H1 (cell line): ENCODE results near the gene SIM2. TPM values are rescaled to one million over a fixed set of nuclear protein-coding genes. Genes with fewer than 3 reads are reported as not detected.
"Not testable (repeated sequence)": the region's sequence is repeated elsewhere in the genome, so short reads cannot be mapped to it uniquely, and the experiment has no call there.

Experiments used
- CTCF ChIA-PET: fragments of 300-600 bp; sonication (Branson Sonifier 250); formaldehyde crosslinking; loops from one replicate; lab custom pipeline; 2021; ENCODE audit not compliant: partially characterized antibody; lab: Charles Lee
- POLR2A ChIA-PET: fragments of 300-600 bp; sonication (Branson Sonifier 250); formaldehyde crosslinking; loops from one replicate; lab custom pipeline; 2021; ENCODE audit warnings: inconsistent platforms; ENCODE audit not compliant: partially characterized antibody; lab: Charles Lee
- DNase-seq, 2 experiments: peaks; one replicate each; pipeline versions ENCODE4 v3.0.0 to v3.0.0-alpha.2; 2010 to 2022; ENCODE audit warnings: low spot score in 2 of 2, low read depth in 1 of 2, mixed read lengths in 1 of 2
- FAIRE-seq: peaks from 2 replicates; lab custom pipeline; 2011; peaks lifted over from hg19 to GRCh38; lab: Jason Lieb, UNC
- H2AFZ ChIP-seq: 2 replicates; pipeline ENCODE4 v1.8.1; 2012; ENCODE audit warnings: low read length, inconsistent platforms
- H2AK5ac ChIP-seq: 2 replicates; pipeline ENCODE4 v1.6.1; 2013; ENCODE audit warnings: low read depth, low read length
- H2BK120ac ChIP-seq: replicated peaks from 2 replicates; pipeline ENCODE3; 2013; ENCODE audit warnings: low read depth, low read length, inconsistent platforms
- H2BK12ac ChIP-seq: 2 replicates; pipeline ENCODE4 v1.6.1; 2013; ENCODE audit warnings: low read depth, low read length
- H2BK15ac ChIP-seq: 2 replicates; pipeline ENCODE4 v1.6.1; 2013; ENCODE audit warnings: low read length
- H2BK20ac ChIP-seq: 2 replicates; pipeline ENCODE4 v1.6.1; 2013; ENCODE audit warnings: low read length
- H2BK5ac ChIP-seq: 2 replicates; pipeline ENCODE4 v1.6.1; 2013; ENCODE audit warnings: low read depth, low read length
- H3K14ac ChIP-seq: 2 replicates; pipeline ENCODE4 v1.6.1; 2013; ENCODE audit warnings: inconsistent platforms; ENCODE audit not compliant: insufficient read length
- H3K18ac ChIP-seq: 2 replicates; pipeline ENCODE4 v1.6.1; 2013; ENCODE audit warnings: low read length; ENCODE audit errors: extremely low read depth
- H3K23ac ChIP-seq: 2 replicates; pipeline ENCODE4 v1.6.1; 2013; ENCODE audit warnings: inconsistent platforms; ENCODE audit not compliant: insufficient read length
- H3K23me2 ChIP-seq: 2 replicates; pipeline ENCODE4 v1.6.1; 2013; ENCODE audit warnings: low read depth, low read length
- H3K27ac ChIP-seq: 2 replicates; pipeline ENCODE4 v1.6.1; 2011; ENCODE audit warnings: low read depth, low read length, inconsistent platforms
- H3K27me3 ChIP-seq, 4 experiments: replicated peaks in 1 of 4; 1 replicate in 1 of 4; 2 replicates in 3 of 4; pipeline versions ENCODE4 v1.6.1 to v1.8.1; 2011 to 2013; ENCODE audit warnings: low read length in 3 of 4, mild to moderate bottlenecking in 3 of 4, inconsistent platforms in 2 of 4, mixed read lengths in 2 of 4, moderate library complexity in 1 of 4; ENCODE audit not compliant: control insufficient read depth in 3 of 4, insufficient read depth in 3 of 4; ENCODE audit errors: extremely low read depth in 1 of 4
- H3K36me3 ChIP-seq, 4 experiments: 2 replicates each; pipeline versions ENCODE4 v1.6.1 to v1.8.1; 2011 to 2013; ENCODE audit warnings: mild to moderate bottlenecking in 4 of 4, low read length in 3 of 4, moderate library complexity in 2 of 4, control low read depth in 1 of 4, inconsistent platforms in 1 of 4; ENCODE audit not compliant: insufficient read depth in 4 of 4, control insufficient read depth in 2 of 4
- H3K4ac ChIP-seq: replicated peaks from 2 replicates; pipeline ENCODE3; 2013; ENCODE audit warnings: low read length, low read depth, mixed read lengths, inconsistent platforms; ENCODE audit not compliant: insufficient read length
- H3K4me1 ChIP-seq, 4 experiments: replicated peaks in 1 of 4; 1 replicate in 1 of 4; 2 replicates in 3 of 4; pipeline versions ENCODE4 v1.6.1 to v1.8.1; 2011 to 2013; ENCODE audit warnings: low read length in 3 of 4, inconsistent platforms in 2 of 4, mixed read lengths in 1 of 4; ENCODE audit not compliant: insufficient read depth in 4 of 4, control insufficient read depth in 3 of 4
- H3K4me2 ChIP-seq, 2 experiments: 2 replicates each; pipeline versions ENCODE4 v1.6.1 to v1.8.1; 2011 to 2013; ENCODE audit warnings: low read depth in 2 of 2, low read length in 2 of 2, control low read depth in 1 of 2, inconsistent platforms in 1 of 2, mild to moderate bottlenecking in 1 of 2; ENCODE audit not compliant: insufficient read depth in 1 of 2
- H3K4me3 ChIP-seq, 4 experiments: fragments of 200-600, 300-600 bp in 1 of 4; sonication (generic), shearing (Covaris generic), sonication (Bioruptor Twin) in 1 of 4; 2 replicates each; pipeline versions ENCODE4 v1.5.1 to v1.8.1; 2011 to 2016; ENCODE audit warnings: low read length in 4 of 4, low read depth in 3 of 4, control low read depth in 2 of 4, inconsistent platforms in 2 of 4, mild to moderate bottlenecking in 2 of 4, mixed read lengths in 1 of 4, moderate library complexity in 1 of 4; ENCODE audit not compliant: insufficient read depth in 2 of 4; ENCODE audit errors: extremely low read depth in 1 of 4
- H3K56ac ChIP-seq: replicated peaks from 2 replicates; pipeline ENCODE3; 2013; ENCODE audit warnings: low read depth, mild to moderate bottlenecking, mixed read lengths, low read length, inconsistent platforms; ENCODE audit not compliant: insufficient read length
- H3K79me1 ChIP-seq: 2 replicates; pipeline ENCODE4 v1.6.1; 2013; ENCODE audit warnings: low read depth, low read length, control low read depth
- H3K79me2 ChIP-seq, 2 experiments: 2 replicates each; pipeline versions ENCODE4 v1.6.1 to v1.8.1; 2012 to 2013; ENCODE audit warnings: low read length in 2 of 2, mild to moderate bottlenecking in 2 of 2, inconsistent platforms in 1 of 2; ENCODE audit not compliant: insufficient read depth in 2 of 2, control insufficient read depth in 1 of 2
- H3K9ac ChIP-seq, 4 experiments: replicated peaks in 1 of 4; 1 replicate in 1 of 4; 2 replicates in 3 of 4; pipeline versions ENCODE4 v1.6.1 to v1.8.1; 2011 to 2013; ENCODE audit warnings: low read depth in 3 of 4, low read length in 3 of 4, control low read depth in 2 of 4, mild to moderate bottlenecking in 2 of 4, moderate library complexity in 2 of 4, inconsistent platforms in 1 of 4; ENCODE audit errors: extremely low read depth in 1 of 4
- H3K9me3 ChIP-seq, 2 experiments: 2 replicates each; pipeline versions ENCODE4 v1.6.1 to v1.8.1; 2012 to 2013; ENCODE audit warnings: mild to moderate bottlenecking in 2 of 2, moderate library complexity in 2 of 2, control low read depth in 1 of 2, inconsistent platforms in 1 of 2, low read depth in 1 of 2, low read length in 1 of 2, mixed read lengths in 1 of 2; ENCODE audit not compliant: insufficient read depth in 2 of 2
- H4K20me1 ChIP-seq, 2 experiments: replicated peaks in 1 of 2; 2 replicates each; pipeline versions ENCODE3 to v1.8.1; 2011 to 2013; ENCODE audit warnings: inconsistent platforms in 2 of 2, low read length in 2 of 2, mild to moderate bottlenecking in 1 of 2; ENCODE audit not compliant: insufficient read depth in 2 of 2, control insufficient read depth in 1 of 2
- H4K5ac ChIP-seq: 2 replicates; pipeline ENCODE4 v1.6.1; 2013; ENCODE audit warnings: low read length, low read depth, mixed read lengths, inconsistent platforms; ENCODE audit not compliant: insufficient read length
- H4K8ac ChIP-seq: 2 replicates; pipeline ENCODE4 v1.8.0; 2013; ENCODE audit warnings: mild to moderate bottlenecking, moderate library complexity, low read length, inconsistent platforms; ENCODE audit not compliant: insufficient read depth; ENCODE audit errors: extremely low read depth
- H4K91ac ChIP-seq: replicated peaks from 2 replicates; pipeline ENCODE3; 2013; ENCODE audit warnings: low read length, mixed read lengths, inconsistent platforms; ENCODE audit not compliant: insufficient read length
- KDM1A ChIP-seq: fragments of 200-600, 300-600 bp; sonication (generic); IDR thresholded peaks from 2 replicates; pipeline ENCODE4 v1.7.1; 2016; ENCODE audit warnings: mild to moderate bottlenecking, low read length, borderline replicate concordance
- WGBS, 2 experiments: shearing (Covaris generic) in 1 of 2; methylation state at CpG; one replicate each; pipeline versions ENCODE4 v1.1.6 to v1.1.7; 2013 to 2015; ENCODE audit warnings: low lambda C conversion rate in 2 of 2, mixed read lengths in 2 of 2, inconsistent platforms in 1 of 2, low coverage in 1 of 2, missing lambda C conversion rate in 1 of 2; ENCODE audit not compliant: insufficient replicate concordance in 2 of 2, insufficient coverage in 1 of 2, insufficient read length in 1 of 2; ENCODE audit errors: extremely low coverage in 1 of 2, missing lambda C conversion rate in 1 of 2; 5-methylcytosine and 5-hydroxymethylcytosine counted together
- polyA plus RNA-seq, 7 experiments: library from polyadenylated mRNA; depleted of rRNA in 3 of 7; stranded (reverse) in 5 of 7; unstranded in 2 of 7; fragments of >200 nt in 5 of 7; fragments of 200-250 nt in 2 of 7; gene quantifications; 1 replicate in 5 of 7; 2 replicates in 1 of 7; 4 replicates in 1 of 7; pipeline versions ENCODE4 v1.2.1 to v1.2.3, GENCODE V29; 2011 to 2013; ENCODE audit warnings: missing spikeins in 2 of 7, mixed read lengths in 2 of 7
- total RNA-seq: library from RNA; stranded (reverse); fragmentation: NEBNext Ultra II Directional; extraction: Animal tissue kit (Norgen Biotek cat#: 25700); gene quantifications from 2 replicates; pipeline ENCODE4 v1.2.1, GENCODE V29; 2021

SIM2 gene
- total and polyA plus RNA-seq, 2 of the 8 experiments (the other 6 are each of a cell fraction or from before 2014, with no cell fraction given) = 0.05 to 0.26 TPM

- TF ChIP-seq KDM1A = no peak
- TF ChIP-seq, all 59 proteins: peak for 0
Observed at GRCh38 chr21:36671836-36672235, 27.1 kb upstream of the SIM2 start (continued).

DNA sequence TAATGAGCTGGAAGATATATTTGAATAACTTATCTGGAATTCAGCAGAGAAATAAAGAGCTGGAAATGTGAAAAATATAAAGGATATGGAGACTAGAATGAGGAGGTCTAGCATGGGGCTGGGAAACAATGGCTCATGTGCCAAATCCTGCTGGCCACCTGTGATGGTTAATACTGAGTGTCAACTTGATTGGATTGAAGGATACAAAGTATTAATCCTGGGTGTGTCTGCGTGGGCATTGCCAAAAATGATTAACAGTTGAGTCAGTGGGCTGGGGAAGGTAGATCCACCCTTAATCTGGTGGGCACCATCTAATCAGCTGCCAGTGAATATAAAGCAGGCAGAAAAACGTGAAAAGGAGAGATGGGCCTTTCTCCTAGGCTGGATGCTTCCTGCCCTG lies 26.6 kb upstream of the SIM2 start:
- H3K4me1 ChIP-seq, H2BK120ac ChIP-seq, POLR2A ChIA-PET, H4K20me1 ChIP-seq, H2BK5ac ChIP-seq, H2BK12ac ChIP-seq, H3K36me3 ChIP-seq, H3K56ac ChIP-seq, H2AFZ ChIP-seq, H4K5ac ChIP-seq, H4K91ac ChIP-seq, H3K23ac ChIP-seq, H3K27me3 ChIP-seq, H4K8ac ChIP-seq, H3K79me2 ChIP-seq, H3K27ac ChIP-seq, H2AK5ac ChIP-seq, DNase-seq, H3K14ac ChIP-seq, H3K4me2 ChIP-seq, H3K9me3 ChIP-seq, H3K4me3 ChIP-seq, H2BK15ac ChIP-seq, FAIRE-seq, H3K9ac ChIP-seq, H3K79me1 ChIP-seq, H3K18ac ChIP-seq, H3K4ac ChIP-seq, H3K23me2 ChIP-seq, H2BK20ac ChIP-seq: not testable (repeated sequence)
- WGBS, 2 experiments = 76% methylated on average over 2 of the region's 2 CpGs; no CpG with 5 or more reads in 1 of the 2 experiments
- CTCF ChIA-PET = interaction anchor here (0.9 to 2.0 kb wide), 6 partner anchors 9 to 85 kb away, joined by 3 to 10 read pairs (median 6); no protein-coding TSS in a partner anchor
